Measurements from ENCODE around the gene ELMO1.

The ELMO1 gene

DNA sequence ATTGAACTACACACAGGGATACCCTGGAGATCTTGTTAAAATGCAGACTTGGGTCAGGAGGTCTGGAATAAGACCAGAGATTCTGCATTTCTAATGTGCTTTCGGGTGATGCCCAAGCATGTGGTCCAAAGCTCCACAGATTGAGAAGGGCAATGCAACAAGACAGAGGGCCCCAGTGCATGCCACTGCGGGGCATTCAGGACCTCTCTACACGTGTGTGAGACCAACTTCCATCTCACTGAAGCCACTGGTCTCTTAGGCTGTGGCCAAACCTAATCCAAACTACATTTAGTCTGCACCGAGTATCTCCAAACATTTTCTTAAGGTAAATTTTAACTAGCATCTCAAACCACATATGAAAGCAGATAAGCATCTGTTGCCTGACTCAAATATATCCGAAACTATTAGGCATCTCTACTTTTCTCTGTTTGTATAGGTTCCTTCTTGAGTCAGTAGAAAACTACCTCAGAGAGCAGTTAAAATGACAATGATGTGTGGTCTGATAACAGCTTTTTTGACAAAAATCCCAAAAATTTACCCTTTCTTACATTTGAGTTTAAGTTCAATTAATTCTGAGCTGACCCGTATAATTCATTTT is 107.5 kb downstream of the ELMO1 start:
- DNase-seq: no peak

DNA sequence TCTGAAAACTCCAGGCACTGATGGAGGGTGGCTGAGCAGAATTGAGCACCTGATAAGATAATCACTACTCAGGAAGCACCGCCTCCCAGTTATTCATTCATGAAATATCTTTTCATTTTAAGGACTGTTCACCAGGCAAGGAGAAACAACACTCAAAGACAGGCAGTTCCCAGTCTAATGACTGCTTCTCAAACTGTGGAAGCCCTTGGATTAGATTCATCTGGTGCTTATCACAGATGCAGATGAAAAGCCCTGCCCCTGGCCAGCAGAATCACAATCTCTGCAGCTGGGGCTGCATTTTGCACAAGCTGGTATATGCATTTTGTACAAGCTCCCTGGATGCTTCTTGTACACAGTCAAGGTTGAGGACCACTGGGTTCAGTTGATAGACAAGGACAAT is 109.7 kb downstream of the ELMO1 start:
- DNase-seq: no peak

DNA sequence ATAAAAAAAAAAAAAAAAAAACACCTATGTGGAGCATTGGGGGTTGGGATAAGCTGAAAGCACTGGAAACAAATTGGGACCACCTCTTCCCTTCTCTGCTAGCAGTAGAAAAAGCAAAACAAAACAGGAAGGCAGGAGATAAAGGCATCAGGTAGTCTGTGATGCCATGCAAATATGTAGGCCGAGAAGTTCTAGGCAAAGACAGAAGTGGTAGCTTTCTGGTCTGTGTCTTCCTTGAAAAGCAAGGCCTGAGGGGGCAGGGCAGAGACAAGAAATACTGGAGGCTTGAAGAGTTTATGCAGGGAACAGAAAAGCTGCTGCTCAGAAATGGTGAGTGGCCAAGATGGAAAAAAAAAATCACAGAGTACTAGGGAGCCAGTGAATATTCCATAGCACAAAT is 111.1 kb downstream of the ELMO1 start:
- no peak for DNase-seq

DNA sequence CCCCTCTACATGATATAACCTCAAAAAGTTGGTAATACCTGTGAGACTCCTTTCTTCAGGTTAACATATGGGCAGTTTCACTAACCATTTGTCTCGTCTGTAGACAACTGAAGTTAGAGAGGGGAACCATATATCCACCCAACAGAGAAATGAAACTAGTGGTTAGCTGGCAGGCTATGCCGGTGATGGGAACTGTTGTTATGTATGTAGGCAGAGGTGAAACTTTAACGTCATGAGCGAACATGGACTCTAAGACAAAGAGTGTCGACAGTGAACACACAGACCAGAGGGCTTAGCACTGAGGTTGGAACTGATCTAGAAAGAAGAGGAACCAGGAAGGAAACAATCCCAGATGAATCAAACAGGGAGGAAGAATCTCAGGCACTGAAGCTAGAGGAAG is 112.4 kb downstream of the ELMO1 start:
- no peak for DNase-seq

DNA sequence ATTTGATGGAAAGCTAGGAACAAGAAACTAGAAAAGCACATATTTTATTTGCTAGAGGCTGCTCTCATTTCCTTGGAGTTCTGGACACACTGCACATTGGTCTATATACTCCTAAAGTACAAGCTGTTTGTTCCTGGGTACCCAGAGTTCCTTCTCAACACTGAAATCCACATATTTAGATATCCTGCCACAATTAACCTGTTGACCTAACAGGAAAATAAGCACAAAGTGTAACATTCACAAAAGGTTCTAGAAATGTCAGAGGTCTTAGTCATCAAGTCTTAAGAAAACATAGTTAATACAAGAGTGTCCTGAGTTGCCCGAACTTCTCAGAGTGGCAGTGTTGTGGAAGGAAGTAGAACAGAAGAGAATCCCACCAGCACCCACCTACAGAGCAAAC is 115.6 kb downstream of the ELMO1 start:
- DNase-seq: no peak

DNA sequence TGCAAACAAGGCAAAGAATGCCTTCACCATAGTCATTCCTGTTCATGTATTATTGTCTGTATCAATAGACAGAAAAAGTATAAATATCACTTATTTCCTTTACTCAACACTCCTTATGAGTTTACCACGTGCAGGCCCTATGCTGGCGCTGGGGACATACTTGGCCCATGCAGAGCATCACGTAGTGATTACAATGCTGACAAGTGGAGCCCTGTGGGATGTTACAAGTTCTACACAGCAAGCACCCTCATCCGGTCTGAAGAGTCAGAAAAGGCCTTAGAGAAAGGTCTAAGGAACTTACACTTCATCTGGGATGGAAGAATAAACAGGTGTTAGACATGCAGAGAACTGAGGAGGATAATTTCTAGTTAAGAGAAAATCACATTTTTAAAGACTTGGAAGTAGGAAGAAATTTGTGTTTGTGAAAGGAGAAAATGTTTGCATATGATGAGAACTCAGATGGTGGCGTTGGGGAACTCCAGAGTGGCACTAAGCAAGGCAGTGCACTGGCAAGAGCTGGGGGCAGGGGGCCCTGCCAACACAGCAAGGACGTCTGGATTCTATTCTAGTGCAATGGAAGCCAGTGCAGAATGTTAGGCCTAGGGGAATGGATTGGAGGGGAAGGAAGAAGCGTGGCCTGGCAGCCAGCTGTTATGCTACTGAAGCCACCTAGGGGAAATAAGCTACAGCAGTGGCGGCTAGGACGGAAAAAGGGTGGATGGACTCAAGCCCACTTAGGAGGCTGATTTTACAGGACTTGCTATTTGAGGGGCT is 116.2 kb downstream of the ELMO1 start:
- no peak for DNase-seq

DNA sequence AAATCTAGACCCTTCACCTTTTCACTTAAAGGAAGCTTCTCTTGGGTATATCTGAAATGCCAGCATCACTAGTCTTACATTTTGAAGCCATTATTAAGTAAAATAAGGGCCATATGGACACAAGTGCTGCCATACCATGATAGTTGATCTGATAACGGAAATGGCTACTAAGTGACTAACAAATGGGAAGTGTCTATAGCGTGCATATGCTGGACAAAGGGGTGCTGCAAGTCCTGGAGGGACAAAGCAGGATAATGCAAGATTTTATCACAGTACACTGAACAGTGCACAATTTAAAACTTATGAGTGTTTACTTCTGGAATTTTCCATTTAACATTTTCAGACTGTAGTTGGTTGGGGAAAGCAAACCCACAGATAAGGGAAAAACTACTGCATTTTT is 117.9 kb downstream of the ELMO1 start:
- DNase-seq: no peak

DNA sequence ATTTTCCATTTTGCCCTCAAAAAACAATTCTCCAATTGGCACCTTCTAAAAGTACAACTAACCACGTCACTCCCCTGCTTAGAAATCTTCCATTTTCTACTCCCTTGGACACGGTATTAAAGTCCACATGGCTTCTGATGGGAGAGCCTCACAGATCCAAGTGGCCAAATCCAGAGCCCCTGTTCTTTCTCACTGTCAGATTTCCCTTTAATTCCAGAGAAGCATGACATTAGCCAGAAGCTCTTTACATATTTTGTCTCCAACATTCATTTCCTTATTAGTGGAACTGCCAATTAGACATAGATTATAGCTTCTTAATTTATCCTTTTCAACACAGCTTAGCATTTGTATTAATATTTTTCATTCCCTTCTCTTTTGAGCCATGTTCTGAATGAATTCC is 118.7 kb downstream of the ELMO1 start:
- DNase-seq: no peak

DNA sequence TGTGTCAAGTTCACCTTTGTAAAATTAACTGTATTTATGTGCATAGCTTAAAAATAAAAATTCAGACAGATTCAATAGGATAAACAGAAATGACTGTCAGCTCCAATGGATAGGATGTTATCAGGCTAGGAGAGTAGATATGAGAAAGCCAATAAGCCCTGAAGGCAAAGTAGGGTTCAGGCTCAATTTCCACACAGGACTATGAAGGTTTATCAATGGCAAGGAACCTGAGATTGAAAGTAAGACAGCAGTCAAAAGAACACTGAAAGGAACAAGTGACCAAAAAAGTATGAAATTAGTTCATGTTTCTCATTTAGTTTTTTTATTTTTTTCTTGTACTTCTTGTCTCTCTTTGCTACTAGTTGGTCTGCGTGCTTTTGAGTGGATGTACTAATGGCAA is 121.4 kb downstream of the ELMO1 start:
- DNase-seq: no peak

DNA sequence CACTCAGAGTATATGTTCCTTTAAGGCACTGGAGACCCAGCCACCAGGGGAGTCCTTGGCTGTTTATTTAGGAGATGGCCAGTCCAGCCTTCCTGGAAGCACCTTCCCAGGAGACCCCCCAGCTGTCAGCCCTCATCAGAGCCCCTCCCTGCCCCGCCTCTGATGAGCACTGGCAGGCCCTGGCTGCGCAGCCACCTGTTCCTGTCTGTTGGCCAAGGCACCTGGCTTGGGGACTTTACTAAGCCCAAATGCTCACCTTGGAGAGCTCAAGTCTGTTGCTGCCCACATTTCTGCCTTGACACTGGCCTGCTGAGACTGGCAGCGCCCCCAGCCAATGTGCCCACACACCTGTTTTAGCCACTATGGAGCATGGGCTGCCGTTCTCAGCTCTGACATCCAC is 124.7 kb downstream of the ELMO1 start:
- DNase-seq: no peak

DNA sequence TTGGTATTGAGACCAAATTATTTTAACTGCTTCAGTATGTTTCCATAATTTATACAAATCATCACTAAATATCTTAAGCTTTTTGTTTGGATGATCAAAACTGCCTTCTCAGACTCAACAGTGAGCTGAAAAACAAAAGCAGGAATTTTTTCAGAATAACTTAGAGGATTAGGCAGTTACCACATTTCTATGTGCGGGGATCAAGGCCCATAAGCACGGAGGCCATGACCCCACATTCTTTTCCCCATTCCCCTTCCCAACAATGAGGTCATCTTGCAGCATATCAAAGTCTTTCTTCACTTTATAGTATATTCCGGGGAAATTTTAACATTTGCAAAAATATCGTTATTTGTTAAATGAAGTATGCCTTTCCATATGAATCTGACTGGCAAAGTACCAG is 125.8 kb downstream of the ELMO1 start:
- no peak for DNase-seq

DNA sequence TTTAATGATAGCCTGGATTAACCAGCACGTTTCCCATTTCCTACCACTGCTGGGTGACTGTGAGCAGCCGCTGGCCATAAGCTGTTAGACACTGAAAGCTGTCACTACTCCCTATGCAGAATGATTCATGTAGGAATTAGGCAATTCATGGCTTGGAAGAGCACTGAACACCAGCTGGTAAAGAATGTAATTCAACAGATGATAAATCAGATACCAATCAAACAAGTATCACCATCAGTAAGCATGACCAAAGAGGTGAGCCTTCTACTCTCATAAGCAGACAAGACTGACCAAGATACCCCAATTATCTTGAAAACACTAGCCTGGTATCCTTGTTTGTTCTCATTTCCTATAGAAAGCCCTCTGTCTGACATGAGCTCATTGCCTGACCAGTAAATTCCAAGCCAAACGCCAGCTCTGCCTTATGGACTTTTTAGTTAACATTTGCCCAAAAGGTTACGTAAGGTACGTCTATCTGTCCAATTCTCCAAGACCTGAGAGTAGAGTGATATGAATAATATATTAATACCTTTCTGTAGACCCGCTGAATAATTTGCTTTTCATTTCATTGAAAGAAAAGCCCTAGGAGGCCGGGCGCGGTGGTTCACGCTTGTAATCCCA is 127.7 kb downstream of the ELMO1 start:
- DNase-seq: no peak

DNA sequence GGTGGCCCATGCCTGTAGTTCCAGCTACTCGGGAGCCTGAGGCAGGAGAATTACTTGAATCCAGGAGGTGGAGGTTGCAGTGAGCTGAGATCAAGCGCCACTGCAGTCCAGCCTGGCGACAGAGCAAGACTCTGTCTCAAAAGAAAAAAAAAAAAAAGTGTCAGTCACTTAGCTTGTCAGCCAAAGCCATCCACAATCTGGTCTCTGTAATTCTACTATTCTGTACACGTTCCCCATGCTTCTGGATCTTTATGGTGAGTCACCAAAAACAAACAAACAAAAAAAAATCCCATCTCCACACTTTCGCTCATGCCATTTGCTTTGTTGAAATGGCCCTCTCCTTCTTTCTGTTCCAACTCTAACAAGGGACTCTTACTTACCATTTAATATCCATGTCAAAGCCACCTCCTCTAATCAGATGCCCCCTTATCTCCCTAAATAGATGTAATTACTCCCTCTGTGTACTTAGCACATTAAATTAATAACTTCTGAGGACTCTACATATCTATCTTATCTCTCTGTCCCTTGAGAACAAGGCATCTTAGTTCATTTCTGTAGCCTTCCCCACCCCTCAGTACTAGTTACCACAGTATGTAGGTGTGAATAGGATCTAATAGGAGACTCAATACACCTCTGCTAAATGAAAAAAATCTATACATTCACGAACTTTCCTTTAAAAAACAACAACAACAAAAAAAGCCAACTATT is 128.4 kb downstream of the ELMO1 start:
- DNase-seq: no peak

DNA sequence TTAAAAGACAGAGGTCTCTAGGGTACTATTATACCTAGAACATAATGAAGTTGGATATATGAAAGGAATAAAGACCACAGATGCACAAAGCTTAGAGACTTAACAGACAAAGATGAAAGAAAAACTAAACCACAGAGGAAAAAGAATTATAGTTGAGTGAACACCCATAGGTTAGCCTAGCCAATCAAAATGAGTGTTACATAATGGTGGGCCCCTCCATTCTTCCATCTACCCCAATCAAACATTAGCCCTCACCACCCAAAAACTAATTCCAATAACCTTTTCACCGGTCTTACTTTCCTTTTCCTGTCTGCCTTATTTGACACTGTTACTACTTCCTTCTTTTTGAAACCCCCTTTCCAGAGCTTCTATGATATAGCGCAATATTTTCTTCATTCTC is 130.1 kb downstream of the ELMO1 start:
- no peak for DNase-seq

DNA sequence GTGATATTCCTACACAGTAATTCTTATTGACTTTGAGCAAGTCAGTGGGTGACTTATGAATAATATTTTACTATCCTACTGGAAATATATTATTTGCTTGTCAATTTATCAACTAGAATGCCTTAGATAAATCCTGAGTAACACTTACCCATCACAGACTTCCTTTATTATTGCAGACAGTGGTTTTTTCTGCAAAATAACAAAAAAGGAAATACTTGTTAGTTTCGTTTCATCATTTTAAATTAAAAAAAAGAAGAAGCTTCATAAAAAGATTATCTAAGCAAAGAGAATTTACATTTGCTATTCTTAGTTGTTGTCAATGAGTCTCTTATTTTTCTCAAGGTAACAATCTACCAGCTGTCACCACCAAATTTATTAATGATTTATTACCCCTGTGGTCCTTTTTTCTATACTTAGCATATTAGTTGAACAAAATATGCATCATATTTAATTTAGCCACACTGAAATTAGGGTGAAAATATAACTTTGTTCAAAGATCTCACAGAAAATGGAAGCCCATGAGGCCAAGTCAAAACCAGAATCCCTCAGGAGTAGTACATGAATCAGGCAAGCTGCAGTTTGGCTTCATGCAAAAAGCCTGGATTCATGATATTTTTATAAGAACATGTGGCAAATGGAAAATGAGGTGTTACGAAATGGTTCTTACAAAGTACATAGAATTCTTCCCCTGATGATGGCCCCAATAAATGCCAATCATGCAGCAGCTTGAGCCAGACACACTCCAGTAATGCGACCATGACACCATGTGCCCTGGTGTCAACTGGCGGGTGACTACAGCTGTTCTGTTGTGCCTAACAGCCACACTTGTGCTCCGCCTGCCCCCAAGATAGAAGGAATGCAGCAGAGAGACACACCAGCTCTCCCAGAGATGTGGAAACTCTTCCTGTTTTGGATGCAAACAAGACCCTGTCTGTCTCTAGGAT is 132.6 kb downstream of the ELMO1 start:
- no peak for DNase-seq

DNA sequence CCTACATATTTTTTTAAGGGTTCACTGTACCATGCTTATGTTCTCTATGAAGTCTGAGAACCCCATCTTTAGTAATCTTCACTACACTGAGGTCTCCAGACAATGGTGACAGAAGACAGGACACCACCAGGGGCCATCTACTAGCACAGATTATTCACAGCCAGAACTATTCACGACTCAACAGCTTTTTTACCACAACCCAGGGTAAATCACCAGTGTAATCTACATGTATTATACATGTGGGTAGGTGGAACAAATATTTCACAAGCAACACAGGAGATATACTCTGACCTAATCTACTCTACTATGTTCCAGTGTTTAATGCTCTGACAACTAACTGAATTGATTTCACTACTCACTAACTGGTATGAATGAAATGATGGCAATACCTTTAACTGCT is 136.1 kb downstream of the ELMO1 start:
- no peak for DNase-seq

DNA sequence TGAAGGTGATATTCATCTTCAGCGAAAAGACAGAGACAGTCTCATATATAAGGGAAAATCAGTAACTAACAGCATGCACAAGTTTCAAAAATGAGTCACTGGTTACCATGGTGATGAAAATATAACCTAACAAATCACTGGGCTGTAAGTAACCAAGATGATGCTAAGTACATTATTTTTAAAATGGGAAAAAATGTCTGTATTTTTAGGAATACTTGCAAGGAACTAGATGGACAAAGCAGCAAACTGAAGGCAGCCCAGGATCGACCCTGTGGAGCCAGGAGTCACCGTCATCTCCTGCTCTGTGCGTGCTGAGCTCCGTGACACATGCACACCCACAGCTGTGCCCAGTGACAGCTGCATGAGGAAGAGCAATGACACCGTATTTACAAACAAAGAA is 137.3 kb downstream of the ELMO1 start:
- no peak for DNase-seq

DNA sequence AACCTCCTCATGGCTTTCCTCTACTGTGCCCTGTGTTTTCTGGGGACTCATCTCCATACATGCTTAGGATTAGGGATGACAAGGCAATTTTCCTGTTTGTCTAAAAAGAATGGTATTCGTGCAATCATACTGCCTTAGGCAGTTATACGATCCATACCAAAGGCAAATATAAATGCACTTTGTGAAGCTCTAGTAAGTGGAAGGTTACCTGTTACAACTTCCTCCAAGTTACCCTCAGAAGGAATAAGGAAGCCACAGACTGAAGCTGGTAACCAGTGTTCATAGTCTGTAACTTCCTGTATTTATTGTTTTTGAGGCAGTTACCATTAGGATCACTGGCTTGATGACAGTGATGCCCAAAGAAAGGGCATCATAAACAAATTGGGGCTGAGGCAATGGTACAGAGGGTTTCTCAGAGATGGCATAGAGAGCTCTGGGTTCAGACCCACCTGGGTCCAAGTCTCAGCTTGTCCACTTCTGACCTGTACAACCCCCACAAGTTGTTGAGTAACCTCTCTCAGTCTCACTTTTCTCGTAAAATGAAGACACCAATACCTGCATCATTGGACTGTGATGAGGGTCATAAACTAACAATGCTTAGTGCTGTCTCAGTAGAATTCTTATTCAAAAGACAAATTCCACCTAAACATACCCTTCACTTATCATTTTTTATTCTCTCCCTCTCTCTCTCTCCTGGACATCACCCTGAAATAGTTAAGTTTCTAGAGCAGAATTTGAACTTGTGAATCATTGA is 138.2 kb downstream of the ELMO1 start:
- no peak for DNase-seq

DNA sequence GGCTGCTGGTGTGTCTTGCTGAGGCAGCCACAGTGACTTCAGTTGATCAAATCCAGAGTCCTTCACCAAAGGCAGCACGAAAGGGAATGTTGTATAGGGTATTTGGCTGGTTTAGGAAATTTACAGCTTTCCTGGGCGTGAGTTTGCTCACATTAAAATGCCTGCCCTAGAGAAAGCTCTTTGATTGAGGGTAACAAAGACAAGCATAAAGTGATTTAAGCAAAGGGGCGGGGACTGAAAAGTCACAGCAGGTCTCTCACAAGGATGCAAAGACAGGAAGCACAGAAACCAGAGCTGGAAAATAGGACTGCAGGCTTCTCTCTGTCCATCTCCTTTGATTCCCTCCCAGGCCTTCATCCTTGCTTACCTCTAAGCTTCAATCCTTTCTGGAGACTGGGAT is 139.2 kb downstream of the ELMO1 start:
- DNase-seq: no peak

DNA sequence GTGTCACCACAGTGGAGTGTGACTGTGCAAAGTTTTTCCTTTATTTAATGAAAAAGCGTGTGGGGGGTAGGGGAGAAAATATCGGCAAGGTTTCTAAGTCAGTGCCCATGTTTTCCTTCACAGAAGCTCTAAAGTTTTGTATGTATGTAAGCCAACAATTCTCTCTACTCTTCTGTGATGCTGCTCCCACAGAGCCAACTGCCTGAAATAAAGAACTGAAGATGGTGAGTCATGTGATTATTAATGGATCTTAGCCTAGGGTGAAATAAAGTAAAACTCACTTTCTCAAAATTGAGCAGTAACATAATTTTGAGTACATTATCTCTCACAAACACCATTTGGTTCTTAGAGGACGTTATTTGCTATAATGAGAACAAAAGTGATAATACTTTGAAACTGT is 143.7 kb downstream of the ELMO1 start:
- no peak for DNase-seq

DNA sequence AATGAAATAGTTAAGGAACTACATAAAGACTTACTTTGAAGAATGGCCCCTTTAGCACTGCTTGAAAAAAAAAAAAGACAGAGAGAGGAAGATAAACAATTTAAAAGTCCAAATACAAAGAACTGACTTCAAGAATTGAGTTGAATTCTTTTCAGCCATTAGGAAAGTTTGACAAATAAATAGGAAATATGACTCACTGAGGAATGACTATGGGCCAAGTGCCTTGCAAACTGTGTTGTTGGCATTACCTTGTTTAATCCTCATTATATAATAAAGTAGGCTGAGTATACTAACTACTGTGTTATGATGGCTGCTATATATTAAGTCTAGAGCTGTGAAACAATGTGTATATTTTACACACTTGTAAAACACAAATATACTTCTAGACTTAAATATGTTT is 151.1 kb downstream of the ELMO1 start:
- no peak for DNase-seq

DNA sequence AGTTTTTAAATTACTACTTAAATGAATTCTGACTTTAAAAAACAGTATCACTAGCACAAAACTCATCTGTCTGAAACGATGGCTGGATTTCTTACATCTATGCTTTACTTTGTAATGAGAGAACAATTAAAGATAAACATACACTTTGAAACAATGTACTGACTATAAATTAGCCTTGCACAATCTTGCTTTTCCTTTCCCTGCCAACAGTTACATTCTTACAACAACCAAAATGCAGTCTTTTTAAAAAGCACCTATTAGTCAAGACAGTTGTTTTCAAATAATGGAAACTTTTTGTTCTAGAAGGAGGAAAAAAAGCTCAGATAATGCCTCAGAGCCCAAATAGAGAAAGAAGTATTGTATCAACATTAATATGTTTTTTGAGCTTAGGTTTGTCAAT is 153.3 kb downstream of the ELMO1 start:
- DNase-seq: no peak
